HG03139 (cell line): ENCODE results near the gene ANXA9.

Source experiments
- ATAC-seq: cut with Tn5 transposase; IDR thresholded peaks from one replicate; pipeline ENCODE4 v1.9.1; 2021; ENCODE audit not compliant: unreplicated experiment

Gene ANXA9

DNA sequence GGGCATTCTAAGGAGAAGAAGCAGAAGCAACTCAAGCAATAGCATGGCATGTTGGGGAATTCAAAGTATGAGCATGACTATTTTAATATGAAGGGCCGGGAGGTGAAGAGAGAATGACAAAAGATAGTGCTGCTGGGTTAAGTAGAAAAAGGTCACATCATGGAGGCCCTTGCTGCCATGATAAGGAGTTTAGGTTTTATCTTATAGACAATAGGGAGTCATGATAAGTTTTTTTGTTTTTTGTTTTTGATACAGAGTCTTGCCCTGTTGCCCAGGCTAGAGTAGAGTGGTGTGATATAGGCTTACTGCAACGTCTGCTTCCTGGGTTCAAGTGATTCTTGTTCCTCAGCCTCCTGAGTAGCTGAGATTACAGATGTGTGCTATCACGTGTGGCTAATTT is 57.4 kb downstream of the ANXA9 start:
- ATAC-seq = no peak

DNA sequence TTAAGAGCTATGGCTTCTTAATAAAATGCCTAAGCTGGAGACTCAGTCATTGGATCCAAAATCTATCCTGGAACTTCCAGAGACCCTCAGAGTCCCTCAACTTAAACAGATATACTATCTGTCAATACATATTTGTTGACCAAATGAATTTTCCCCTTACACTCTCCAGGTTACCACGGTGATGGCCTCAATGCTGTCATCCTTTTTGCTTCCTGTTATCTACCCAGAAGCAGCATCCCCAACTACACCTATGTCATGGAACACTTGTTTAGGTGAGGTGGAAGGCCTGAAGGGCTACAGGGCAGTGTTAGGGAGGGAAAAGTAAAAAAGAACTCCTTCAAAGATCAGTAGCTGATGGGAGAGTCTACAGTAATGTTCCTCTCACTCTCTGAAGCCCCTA is 61.1 kb downstream of the ANXA9 start:
- no peak for ATAC-seq
